Right kidney (tissue), 1 donor: ENCODE measurements around the gene PIR.

Experiments
- DNase-seq: peaks from one replicate; pipeline ENCODE4 v3.0.0-alpha.2; 2016

The PIR gene

GRCh38 chrX:15492469-15492868 is 664 bp downstream of the PIR start:
- DNase-seq = no peak

DNA sequence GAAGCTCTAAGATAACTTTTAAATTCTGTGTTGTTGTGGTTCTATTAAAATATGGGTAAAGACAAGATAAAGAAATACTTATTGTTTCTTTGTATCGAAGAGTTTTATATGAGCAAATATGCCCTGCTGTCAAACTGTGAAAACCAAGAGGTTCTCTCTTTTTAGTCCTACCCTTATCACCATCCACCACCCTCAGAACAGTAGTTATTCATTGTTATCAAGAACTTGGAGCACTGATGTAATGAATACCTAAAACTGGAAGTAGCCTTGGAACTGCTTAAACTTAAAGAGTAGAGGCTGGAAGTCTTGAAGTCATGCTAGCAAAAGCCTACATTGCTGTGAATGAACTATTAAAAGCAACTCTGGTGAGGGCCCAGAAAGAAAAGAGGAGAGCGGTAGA is 9.2 kb downstream of the PIR start:
- DNase-seq = no peak

GRCh38 chrX:15475486-15475885 is 17.6 kb downstream of the PIR start:
- no peak for DNase-seq

GRCh38 chrX:15475021-15475420 is 18.1 kb downstream of the PIR start:
- no peak for DNase-seq

DNA sequence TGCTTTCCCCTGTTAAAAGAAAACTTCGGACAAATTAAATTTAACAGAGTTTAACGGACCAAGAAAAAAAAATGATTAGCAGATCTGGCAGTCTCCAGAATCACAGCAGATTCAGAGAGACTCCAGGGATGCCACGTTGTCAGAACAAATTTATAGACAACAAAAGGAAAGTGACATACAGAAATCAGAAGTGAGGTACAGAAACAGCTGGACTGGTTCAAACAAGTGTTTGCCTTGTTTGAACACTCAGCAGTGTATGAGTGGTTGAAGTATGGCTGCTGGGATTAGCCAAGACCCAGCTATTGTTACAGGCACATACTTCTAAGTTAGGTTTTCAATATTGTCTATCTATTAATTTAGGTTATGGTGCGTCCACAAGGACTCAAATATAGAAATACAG is 19.1 kb downstream of the PIR start:
- DNase-seq = no peak

GRCh38 chrX:15472531-15472930 is 20.6 kb downstream of the PIR start:
- no peak for DNase-seq

DNA sequence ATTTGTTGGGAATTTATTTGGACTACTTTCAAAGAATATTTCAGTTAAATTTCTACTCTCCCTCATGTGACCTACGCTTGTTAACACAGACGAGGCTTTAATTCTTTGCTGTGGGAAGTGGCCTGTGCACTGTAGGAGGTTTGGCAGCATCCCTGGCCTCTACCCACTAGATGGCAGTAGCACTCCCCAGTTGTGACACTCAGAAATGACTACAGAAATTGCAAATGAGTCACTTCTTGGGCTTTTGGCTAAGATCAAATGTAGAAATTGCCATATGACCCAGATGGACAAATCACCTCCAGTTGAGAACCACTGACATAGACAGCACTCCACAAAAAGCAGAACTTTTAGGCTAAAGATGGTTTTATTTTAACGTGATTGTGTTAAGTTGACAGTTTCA is 22.1 kb downstream of the PIR start:
- peak; percentile 6 for DNase-seq

DNA sequence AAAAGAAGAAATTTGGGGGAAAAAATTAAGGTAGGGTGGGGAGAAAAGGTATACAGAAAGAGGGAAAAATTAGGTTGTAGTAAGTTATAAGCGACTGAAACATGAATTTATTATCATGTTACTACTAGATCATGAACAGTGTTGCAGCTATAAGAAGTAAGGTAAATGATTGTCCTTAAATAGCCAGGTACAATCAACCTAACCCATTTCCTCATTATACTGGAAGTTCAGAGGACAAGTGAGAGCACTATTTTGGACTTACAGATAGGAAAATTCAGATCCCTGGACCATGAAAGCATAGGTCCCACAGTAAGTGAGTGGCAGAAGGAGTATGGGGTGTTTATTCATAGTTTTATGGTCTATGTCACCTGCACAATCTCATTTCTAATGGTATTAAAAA is 23.5 kb downstream of the PIR start:
- no peak for DNase-seq

DNA sequence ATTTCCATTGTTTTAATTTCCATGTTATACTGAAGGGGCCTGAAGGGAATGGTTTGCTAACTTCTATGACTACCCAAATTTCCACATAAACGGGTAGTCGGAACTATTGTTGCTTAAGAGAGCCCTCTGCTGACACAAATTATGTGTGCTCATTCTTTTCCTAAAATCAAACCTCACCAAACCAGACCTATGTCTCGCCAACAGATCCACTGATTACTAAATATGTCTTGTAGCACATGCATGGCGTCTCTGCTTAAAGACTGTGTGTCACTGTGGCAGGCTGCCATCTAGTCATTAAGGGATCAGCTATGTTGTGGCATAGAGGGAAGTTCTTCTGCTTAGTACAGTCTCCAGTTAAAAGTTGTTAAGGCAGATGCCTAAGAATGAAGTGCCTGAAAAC is 25.1 kb downstream of the PIR start:
- no peak for DNase-seq

- no peak for DNase-seq
Observed at GRCh38 chrX:15465896-15466651, 27.1 kb downstream of the PIR start.

DNA sequence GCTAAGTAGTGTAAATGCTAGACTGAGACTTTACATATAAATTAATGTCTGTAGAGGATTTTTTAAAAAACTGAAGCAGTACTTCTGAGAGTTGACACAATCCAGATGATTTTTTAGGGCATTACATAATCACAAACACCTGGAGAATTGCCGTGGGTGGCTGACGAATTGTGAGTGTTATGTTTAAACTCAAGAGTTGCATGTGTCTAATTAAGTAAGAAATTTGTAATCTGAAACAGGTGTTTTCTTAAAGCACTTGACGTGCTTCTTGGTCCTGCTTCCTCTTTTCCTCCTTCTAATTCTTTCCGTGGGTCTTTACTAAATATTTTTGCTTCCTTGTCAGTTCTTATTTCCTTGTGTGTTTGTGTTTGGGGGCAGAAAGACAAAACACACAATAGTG is 27.8 kb downstream of the PIR start:
- DNase-seq = no peak

DNA sequence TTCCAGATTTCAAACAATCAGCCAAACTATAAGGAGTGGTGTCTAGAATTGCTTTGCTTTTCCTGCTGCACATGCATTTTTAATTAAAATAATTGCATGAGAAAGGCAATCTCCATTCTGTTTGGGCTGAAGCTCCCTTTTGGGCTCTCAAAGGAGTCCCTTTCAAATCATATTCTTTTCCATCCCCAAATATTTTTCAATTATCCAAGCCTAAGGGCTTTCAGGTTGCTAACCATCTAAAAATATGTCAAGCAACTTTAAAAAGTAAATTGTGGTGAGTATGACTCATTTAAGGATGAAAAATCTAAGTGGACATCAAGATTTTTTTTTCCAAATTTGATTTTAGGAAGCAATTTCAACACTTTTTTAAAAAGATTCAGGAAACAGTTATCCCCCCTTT is 28.4 kb downstream of the PIR start:
- DNase-seq = no peak

DNA sequence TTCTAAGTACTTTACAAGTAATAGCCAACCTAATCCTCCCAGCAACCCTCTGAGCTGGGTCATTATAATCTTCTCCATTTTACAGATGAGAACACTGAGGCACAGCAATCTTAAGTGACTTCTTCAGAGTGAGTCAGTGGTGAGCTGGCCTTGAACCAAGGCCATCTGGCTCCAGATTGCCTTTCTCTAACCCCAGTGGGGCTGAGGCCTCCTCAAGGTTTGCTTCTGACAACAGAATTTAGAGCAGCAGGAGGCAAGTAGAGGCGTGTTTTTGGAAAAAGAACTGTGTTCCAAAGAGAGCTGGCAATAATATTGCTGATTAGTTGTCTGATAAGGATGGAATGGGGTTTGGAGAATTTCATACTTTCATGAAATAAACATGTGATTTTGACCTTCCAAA is 41.2 kb downstream of the PIR start:
- no peak for DNase-seq

DNA sequence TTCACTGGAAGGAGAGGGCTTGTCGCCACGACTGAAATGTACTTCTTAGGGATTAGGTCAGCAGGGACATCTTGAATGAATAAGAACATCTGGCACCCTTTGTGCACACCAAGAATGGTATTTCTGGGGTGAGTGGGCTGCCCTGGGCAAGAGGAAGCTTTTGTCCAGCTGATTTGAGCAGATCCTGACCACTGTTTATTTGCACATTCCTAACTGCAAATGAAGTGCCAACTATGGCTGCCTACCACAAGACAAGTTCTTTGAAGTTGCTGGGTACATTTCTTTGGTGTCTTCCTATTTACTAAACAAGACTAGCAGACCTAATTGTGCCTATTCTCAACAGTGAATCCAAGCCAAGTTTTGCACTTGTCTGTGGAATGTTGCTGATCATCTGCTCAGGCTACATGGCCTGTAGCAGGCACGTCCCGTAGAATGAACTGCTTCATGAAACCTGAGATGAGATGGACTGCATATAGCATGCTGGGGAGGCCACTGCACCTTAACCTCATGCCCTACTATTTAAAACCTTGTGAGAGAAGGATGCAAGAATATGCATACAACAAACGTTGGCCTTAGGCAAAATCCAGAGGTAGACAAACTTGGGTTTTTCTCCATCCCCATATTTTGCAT is 45.0 kb downstream of the PIR start:
- no peak for DNase-seq

GRCh38 chrX:15441464-15441863 is 51.7 kb downstream of the PIR start:
- DNase-seq = no peak

GRCh38 chrX:15438332-15438731 is 54.8 kb downstream of the PIR start:
- DNase-seq = no peak

GRCh38 chrX:15437724-15438123 is 55.4 kb downstream of the PIR start:
- no peak for DNase-seq

- no peak for DNase-seq
Observed at GRCh38 chrX:15435836-15436619, 57.1 kb downstream of the PIR start.

GRCh38 chrX:15434205-15434604 is 58.9 kb downstream of the PIR start:
- DNase-seq = no peak

DNA sequence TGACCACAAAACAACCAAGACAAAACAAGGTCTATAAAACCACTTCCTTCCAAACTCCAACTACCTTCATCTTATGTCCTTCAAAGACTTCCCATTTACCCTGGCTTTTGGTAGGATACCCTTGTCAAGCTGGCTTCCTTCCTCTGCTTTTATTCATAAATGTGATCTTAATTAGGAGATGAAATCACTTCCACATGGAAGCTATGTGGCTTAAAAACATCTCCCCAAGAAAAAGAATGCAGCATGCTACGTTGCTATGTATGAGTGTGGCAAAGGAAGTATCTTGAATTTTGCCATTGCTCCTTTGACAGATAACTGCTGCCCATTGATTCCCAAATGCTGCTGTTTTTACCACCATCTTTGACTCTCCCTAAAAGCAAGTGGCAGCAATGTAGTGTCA is 62.5 kb downstream of the PIR start:
- no peak for DNase-seq

- no peak for DNase-seq
Observed at GRCh38 chrX:15430076-15430475, 63.1 kb downstream of the PIR start.

GRCh38 chrX:15425024-15425423 is 68.1 kb downstream of the PIR start:
- no peak for DNase-seq

DNA sequence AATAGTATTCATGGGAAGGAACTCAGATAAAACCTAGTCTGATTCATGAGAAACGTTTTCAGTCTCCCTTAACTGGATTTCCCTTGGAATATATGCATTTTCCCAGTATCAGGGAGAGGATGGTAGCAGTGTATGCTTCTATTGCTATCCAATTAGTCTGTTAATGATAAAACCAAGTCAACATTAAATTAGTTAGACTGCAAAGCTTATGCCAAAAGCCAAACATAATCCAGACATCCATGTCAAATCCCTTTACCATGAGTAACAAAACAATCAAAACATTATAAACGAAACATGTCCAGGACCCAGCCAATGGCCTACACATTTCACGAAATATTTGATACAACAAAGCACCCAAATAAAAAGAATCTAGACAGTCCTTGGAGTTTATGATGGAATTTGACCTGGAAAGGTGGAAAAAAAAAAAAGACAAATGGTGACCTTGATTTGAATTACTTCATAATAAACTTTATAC is 74.4 kb downstream of the PIR start:
- DNase-seq = no peak
